ENCODE results near the gene MEGF10.
"Not testable (repeated sequence)": the region's sequence is repeated elsewhere in the genome, so short reads cannot be mapped to it uniquely, and the experiment has no call there.

MEGF10 gene

DNA sequence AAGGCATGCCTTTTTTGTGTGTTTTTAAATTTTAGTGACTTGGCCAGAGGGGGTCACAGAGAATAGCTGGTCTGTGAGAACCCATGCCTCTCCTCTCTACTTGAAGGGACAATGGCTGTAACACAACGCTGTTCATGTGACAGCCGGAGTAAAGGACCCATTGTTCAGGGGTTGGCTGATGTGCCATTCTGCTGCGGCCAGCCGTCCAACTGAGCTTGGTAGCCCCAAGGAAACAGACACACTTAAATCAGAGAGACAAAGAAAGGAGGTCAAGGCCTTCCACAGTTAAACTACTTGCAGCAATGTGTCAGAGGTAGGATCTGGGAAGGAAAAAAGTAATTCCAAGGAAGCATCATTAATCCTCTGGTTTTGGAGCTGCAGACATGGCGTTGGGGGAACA is 8.1 kb downstream of the MEGF10 start:
- peak; percentile 60 for DNase-seq

DNA sequence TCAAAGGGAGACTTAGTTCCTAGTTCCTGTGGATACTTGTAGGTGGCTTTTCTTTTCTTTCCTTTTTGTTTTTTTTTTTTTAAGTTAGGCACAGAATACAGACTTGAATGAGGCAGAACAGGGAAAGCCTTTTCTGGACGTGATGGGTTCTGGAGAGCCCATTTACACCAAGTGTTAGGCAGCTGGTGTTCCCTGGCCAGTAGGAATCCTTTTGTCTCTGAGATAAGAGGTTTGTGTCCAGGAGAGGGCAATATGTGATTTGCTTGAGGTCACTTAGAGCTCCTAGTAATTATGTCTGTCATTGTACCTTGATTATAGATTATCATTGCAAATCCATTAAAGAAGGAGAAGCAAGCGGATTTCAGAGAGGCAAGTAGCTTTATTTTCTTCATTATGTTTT is 9.1 kb downstream of the MEGF10 start:
- no peak for DNase-seq

DNA sequence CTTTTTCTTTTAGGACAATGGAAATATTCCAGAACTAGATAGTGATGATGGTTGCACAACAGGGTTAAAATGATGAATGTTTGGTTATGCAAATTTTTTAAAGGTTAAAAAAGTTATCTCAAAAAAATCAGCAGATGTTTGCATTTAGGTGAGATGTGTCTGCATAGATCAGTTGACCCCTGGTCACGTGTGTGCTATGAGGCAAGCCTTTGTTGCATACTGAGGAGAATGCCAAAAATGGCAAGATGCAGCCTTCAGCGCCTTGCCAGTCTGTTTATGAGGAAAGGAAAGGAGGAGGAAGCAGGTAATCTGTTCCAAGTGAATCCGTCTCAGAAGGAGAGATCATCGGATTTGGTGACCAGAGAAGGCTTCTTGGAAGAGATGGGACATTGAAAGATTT is 11.9 kb downstream of the MEGF10 start:
- no peak for DNase-seq

DNA sequence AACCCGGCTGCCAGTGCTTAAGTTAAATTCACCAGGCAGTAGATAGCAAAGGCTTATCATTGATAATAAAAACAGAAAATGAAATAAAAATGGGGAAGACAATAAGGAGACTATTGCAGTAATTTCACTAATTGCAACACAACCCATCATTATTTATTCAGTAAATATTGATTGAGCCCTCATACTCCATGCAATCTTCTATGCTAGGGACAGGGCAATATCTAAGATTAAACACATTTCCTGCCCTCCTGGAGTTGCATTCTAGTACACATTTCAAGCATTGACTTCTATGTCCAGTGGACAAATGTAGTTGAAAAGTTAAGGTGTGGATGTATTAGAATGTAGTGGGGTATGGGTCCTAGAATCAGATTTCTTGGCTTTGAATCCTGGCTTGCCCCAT is 12.8 kb downstream of the MEGF10 start:
- no peak for DNase-seq

GRCh38 chr5:127305493-127305892 is 14.9 kb downstream of the MEGF10 start:
- DNase-seq, result no peak

- DNase-seq, result no peak
These were observed 15.4 kb downstream of the MEGF10 start for GRCh38 chr5:127306036-127306435.

DNA sequence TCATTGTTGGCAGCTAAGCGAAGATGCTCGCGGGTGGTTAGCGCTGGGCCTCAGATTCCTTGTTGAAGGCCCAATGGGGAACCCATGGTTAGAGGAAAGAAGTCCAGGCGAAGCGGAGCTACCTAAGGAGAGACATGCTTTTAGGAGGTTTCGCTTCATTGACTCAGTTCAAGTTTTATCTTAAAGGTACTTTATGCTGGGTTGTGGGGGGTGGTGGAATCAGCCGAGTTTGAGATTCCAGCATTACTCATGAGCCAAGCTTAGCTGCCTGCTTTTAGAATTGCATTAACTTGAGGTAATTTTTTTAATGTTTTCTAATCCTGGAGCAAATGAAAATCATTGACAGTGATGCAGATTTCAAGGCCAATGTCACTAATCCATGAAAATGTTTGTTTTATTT is 16.1 kb downstream of the MEGF10 start:
- no peak for DNase-seq

- DNase-seq, result no peak
These were observed 17.3 kb downstream of the MEGF10 start for GRCh38 chr5:127307868-127308267.

- DNase-seq, result not testable (repeated sequence)
These were observed 17.7 kb downstream of the MEGF10 start for GRCh38 chr5:127308325-127308724.

DNA sequence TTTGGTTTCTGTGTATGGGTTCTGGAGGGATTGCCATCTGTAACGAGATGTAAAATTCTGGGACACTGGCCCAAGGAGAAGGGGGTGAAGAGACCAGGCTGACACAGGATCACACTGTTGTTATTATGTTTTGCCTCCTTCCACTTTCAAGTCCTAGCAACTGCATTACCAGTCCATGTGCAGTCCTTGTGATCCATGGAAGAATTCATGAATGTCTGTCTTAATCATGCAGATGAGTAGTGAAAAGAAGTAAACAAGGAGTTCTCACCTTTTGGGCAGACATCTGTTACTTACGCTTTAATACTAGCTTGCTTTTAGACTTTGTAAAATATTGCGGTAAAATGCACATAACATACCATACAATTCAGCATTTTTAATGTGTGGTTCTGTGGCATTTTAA is 18.3 kb downstream of the MEGF10 start:
- DNase-seq, result no peak

DNA sequence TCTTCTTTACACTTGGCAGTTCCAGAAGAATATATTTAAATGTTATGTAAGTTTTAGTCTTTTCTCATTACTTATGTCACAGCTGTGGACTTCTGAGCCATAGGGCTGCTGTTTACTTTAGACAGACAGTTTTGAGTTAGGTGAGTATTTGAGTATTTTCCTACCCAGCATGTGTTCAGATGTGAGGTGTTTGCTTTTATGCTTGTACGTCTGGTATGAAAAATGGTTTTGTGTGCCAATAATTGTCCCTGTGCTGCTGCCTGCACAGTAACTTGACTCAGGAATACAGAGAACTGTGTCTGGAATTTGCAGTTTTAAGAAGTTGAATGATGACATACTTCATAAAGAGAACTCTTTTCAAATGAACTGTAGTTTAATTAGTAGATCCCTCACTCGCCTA is 20.8 kb downstream of the MEGF10 start:
- DNase-seq, result no peak

- DNase-seq, result no peak
These were observed 21.4 kb downstream of the MEGF10 start for GRCh38 chr5:127311781-127312525.

DNA sequence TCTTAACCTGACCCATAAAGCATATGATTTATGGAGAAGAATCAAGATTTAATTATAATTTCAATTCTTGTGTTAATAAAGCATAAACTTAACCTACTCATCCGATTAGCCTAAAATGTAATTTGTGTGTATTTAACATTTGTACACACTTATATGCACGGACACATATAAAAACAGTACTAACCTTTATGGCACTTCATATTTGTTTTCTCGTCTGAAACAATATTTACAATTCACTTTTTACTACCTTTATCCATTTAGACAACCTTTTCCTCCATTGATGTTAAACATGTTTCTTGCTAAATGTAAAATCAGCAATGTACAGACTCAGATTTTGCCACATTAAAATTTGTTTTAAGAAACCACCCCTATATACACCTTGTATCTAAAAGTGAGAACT is 22.8 kb downstream of the MEGF10 start:
- DNase-seq, result no peak

DNA sequence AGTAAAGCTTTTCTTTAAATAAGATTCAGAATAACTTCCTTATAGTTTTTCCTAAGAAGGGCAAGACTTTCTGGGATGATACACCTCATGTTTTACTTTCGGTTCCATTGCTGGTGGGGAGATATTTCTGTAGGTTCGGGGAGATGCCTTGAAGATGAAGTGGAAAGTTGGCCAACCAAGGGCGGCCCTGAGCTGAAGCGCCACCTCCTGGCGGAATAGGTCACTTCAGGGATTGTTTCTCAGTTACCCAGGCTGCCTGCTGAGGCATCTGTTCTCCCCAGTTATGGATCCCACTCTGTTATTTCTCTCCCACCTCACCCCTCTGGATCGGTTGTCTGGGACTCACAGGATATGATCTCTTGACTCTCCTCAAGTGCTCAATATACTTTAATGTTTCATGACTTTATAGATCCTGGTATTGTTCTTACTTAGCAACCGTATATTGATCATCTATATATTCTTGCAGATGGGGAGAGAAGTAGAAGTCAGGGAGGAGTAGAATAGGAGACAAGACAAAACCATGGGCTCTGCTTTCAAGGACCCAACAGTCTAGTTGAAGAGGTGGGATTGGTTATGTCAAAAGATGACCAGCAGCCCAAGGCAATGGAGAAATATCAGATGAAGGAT is 23.4 kb downstream of the MEGF10 start:
- peak; percentile 74 for DNase-seq

DNA sequence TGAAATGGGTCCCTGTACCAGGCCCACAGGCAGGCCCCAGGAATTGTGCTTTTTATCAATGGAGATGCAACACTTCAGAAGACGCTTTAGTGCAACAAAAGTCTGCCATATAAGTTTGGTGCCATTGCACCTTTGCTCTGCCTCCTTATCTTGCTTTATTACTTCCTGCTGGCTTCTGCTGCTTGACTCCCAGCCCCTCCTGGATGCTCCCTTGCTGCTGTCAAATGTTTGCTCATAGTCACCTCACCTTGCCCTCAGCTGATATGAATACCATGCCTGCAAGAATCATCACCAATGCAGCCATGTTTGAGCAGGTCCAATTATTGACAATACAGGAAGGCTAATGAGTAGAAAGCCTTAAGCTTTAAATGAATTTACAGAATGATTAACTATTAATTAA is 25.4 kb downstream of the MEGF10 start:
- DNase-seq, result no peak

GRCh38 chr5:127317385-127317784 is 26.8 kb downstream of the MEGF10 start:
- not testable (repeated sequence) for DNase-seq

GRCh38 chr5:127320032-127320965 is 29.7 kb downstream of the MEGF10 start:
- DNase-seq, result no peak

- no peak for DNase-seq
These were observed 30.9 kb downstream of the MEGF10 start for GRCh38 chr5:127321465-127321864.

DNA sequence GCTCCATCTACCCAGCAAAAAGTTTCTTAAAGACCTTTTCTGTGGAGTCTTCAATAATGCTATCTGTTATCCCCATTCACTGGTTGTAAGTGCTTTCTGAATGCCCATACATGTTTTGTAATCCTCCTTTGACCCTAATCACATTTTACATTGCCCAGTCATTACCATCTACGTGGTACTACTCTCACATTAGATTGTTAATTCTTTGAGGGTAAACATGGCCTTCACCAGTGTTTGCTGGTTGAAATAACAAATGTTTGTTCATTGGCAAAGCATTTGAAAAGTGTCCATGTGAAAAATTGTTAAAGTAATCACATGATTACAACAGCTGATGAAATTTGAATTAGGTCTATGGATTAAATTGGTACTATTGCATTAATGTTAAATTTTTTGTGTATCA is 31.8 kb downstream of the MEGF10 start:
- DNase-seq, result no peak

DNA sequence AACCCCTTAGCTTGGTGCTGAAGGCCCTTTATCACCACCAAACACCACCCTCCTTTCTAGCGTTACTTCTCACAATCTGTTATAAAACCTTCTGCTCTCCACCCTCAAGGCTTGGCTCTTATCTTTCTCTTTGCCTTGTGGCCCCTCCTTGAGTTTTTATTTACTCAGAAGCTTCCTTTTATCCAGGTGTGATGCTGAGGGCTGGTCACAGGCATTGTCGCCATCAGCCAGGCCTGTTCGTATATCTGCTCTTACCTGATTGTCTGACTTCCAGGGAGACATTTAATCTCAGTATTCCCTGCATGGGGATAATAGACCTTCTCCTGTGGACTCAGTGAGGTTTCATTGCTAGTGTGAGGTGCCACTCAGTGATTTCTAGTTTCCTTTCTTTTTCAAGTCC is 34.2 kb downstream of the MEGF10 start:
- DNase-seq, result no peak

DNA sequence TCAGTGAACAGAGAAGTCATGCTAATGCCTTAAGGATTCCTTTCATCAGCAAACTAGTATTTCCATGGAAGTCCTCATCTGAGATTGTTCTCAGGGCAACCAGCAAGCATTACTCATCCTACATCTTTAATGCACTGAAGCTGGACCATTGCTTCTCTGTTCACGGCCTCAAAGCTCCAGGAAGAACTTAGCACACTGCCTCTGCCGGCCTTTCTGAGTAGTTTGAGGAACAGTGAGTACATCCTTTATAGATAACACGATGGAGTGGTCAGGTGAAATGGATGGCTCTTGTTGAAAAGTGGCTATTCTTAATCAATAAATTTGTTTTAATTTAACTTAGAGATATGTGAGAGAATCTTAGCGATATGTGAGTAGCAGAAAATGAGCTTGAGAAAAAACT is 35.8 kb downstream of the MEGF10 start:
- DNase-seq, result no peak

- DNase-seq, result no peak
These were observed 36.6 kb downstream of the MEGF10 start for GRCh38 chr5:127326976-127327755.

DNA sequence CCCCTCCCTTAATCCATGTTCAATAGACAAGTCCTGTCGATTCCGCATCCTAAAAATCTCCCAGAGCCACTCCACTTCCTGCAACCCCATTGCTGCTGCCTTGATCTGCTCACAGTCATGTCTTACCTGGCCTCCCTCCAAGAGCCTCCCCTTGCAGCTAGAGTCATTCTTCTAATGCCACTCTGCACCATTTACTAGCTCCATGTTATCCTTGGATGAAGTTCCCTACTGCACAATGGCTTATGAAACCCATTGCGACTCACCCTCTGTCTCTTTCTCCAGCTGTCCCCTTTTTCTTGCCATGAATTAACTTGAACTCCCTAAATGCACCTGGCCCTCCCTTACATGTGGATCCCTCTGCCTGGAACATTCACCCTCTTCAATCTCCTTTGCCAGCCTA is 39.5 kb downstream of the MEGF10 start:
- no peak for DNase-seq

Data from islet precursor cell (in vitro differentiated cells).